Fibroblast of peridontal ligament (primary cell): ENCODE data around the gene EFCAB10.
"Not testable (repeated sequence)": the region's sequence is repeated elsewhere in the genome, so short reads cannot be mapped to it uniquely, and the experiment has no call there.

Experiments used
- DNase-seq: peaks from one replicate; pipeline ENCODE4 v3.0.0-alpha.2; 2010; ENCODE audit errors: extremely low read depth

Gene EFCAB10

DNA sequence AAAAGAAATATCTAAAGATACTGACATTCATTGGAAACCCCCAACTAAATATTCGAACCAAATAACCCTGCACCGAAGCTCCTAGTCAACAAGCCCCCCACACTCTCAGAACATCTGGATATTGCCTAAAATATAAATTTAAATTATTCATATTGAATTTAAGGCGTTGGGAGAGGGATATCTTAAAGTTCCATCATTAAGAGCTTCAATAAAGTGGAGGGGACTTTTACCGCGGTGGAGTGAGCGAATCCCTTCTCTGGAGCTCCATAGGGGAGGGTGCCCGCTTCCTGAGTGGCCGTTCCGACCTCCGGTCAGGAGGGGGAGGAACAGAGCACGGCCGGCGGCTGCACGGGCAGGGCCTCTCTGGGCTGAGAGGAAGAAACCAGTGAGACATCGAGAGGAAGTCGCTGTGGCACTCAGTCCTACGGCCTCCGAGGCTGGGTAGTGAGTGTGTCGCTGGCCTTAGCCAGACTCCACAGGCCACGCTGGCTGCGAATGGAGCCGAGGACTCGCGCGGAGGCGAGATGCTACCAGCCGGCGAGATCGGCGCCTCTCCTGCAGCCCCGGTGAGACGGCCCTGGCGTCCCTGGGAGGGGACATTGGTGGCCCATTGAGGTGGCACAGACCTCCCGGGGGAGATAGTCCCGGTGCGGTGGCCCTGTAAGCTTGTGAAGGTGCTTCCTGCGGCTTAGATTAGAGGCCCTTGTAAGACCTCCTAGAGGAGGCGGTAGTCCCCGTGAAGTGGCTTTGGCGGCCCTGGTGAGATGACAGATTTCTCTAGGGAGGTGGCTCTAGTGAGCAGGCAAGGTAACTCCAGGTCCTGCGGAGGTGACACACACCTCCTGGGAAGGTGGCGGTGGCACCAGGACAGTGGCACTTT, 49.3 kb downstream of the EFCAB10 start, which contains the start of gene RINT1:
Gene RINT1 (plus strand): TSS at position 410 of the 880 bp plus-strand sequence. CDS start 115 bp downstream, at position 525.
- DNase-seq, result peak; percentile 86

DNA sequence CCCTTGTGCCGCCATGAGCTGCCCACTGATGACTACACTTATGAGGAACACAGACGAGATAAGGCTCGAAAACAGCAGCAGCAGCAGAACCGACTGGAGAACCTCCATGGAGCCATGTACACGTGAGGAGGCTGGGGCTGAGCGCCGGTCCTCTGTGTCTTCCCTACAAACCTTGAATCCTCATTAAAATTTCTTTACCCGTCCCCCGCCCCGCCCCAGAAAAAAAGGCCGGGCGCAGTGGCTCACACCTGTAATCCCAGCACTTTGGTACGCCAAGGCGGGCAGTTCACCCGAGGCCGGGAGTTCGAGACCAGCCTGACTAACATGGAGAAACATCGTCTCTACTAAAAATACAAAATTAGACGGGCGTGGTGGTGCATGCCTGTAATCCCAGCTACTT, 50.7 kb downstream of the EFCAB10 start:
- DNase-seq, result no peak

GRCh38 chr7:105530126-105530525, 51.2 kb downstream of the EFCAB10 start:
- no peak for DNase-seq

GRCh38 chr7:105527737-105528136, 53.6 kb downstream of the EFCAB10 start:
- DNase-seq, result not testable (repeated sequence)

DNA sequence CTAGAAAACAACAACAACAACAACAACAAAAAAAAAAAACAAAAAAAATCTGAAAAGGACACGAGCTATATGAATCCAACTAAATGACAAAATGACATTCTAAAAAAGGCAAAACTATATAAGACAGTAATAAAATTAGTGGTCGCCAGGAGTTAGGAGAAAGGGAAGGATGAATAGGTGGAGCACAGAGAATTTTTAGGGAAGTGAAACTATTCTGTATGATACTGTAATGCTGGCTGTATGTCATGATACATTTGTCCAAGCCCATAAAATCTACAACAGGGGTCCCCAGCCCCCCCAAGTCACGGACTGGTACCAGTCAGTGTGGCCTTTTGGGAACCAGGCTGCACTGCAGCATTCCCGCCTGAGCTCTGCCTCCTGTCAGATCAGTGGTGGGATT, 56.5 kb downstream of the EFCAB10 start:
- DNase-seq, result no peak

DNA sequence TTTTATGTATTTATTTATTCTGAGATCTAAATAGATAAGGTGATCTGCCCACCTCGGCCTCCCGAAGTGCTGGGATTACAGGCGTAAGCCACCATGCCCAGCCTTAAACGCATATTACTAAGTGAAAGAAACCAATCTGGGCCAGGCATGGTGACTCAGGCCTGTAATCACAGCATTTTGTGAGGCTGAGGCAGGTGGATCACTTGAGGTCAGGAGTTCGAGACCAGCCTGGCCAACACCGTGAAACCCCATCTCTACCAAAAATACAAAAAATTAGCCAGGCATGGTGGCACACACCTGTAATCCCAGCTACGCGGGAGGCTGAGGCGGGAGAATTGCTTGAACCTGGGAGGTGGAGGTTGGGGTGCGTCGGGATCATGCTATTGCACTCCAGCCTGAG, 56.9 kb downstream of the EFCAB10 start:
- DNase-seq, result not testable (repeated sequence)

DNA sequence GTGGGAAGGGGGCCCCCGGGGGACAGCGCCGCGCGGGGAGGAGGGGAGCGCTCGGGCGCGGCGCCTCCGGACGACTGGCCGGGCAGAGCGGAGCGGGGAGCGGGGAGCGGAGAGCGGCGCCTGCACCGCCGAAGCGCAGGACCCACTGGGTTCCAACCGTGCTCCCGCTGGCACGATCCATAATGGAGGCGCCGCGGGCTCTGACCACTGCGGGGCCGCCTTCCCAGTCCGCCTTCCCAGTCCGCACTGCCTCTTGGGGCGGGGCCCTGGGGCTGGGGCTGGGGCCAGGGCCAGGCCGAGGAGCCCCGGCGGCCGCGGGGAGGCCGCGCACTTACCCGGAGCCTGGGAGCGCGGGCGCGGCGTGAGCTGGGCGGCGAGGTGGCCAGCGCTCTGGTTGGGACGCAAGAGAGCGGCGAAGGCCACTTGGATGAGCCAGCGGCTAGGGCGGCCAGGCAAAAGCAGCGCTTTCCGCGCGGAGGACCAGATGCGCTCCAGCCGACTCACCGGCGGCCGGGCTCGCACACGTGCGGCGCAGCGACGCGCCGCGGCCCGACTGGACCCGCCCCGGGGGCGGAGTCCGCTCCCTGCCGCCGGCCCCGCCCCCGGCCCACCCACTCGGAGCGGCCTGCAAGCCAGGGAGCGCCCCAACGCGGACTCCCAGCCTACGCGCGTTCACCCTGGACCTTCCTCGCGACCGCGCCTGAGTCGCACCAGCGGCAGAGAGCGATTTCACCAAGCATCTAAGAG, 59.4 kb downstream of the EFCAB10 start, which contains the start of gene PUS7:
Gene PUS7 (minus strand): TSS at position 555 of the 747 bp plus-strand sequence. CDS start 13,759 bp downstream, outside the sequence.
- peak; percentile 83 for DNase-seq

- peak; percentile 42 for DNase-seq
Observed at GRCh38 chr7:105521027-105521716, 60.1 kb downstream of the EFCAB10 start.

DNA sequence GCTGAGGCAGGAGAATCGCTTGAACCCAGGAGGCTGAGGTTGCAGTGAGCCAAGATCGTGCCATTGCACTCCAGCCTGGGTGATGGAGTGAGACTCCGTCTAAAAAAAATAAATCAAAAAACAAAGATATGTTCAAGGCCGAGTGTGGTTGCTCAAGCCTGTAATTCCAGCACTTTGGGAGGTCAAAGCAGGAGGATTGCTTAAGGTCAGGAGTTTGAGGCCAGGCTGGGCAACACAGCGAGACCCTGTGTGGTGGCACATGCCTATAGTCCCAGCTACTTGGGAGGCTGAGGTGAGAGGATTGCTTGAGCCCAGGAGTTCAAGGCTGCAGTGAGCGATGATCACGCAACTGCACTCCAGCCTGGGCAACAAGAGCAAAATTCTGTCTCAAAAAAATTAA, 60.7 kb downstream of the EFCAB10 start:
- DNase-seq, result not testable (repeated sequence)

DNA sequence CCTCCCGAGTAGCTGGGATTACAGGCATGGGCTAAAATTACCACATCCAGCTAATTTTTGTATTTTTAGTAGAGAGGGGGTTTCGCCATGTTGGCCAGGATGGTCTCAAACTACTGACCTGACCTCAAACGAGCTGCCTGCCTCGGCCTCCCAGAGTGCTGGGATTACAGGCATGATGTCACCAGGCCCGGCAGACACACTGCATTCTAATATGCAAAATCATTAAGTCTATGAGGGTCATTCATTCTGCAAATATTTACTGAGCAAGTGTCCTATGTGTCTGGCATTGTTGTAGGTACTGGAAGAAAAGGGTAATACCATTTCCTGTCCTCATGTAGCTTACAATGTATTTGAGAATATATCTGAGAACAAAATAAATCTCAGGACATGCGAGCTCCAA, 61.9 kb downstream of the EFCAB10 start:
- no peak for DNase-seq

- not testable (repeated sequence) for DNase-seq
Observed at GRCh38 chr7:105515610-105516009, 65.7 kb downstream of the EFCAB10 start.
